Liver (tissue), 3 donors: ENCODE measurements around the gene SERPINB8.

Source experiments
- CTCF ChIP-seq: fragments of 150-350 bp; IDR thresholded peaks from 2 replicates; pipeline ENCODE4 v1.5.1; 2017; ENCODE audit warnings: improper control_type of control experiment, low read depth, low read length; ENCODE audit not compliant: missing input control
- EGR1 ChIP-seq, 2 donors: IDR thresholded peaks; 2 replicates each; pipeline ENCODE4 v1.6.1; 2016 to 2018; ENCODE audit warnings: antibody characterized with exemption in 2 of 2, low read depth in 2 of 2
- FOXA1 ChIP-seq: IDR thresholded peaks from 2 replicates; pipeline ENCODE4 v1.6.1; 2016; ENCODE audit warnings: antibody characterized with exemption
- HNF4A ChIP-seq, 2 donors: conservative IDR thresholded peaks; 2 replicates each; pipeline ENCODE4 v1.6.1; 2016; ENCODE audit warnings: antibody characterized with exemption in 2 of 2, mild to moderate bottlenecking in 2 of 2
- JUND ChIP-seq, 2 donors: IDR thresholded peaks; 2 replicates each; pipeline ENCODE4 v1.6.1; 2016; ENCODE audit warnings: antibody characterized with exemption in 2 of 2
- MAX ChIP-seq: IDR thresholded peaks from 2 replicates; pipeline ENCODE4 v1.6.1; 2016; ENCODE audit warnings: antibody characterized with exemption
- NR2F2 ChIP-seq: IDR thresholded peaks from 2 replicates; pipeline ENCODE4 v1.6.1; 2016; ENCODE audit warnings: antibody characterized with exemption
- RAD21 ChIP-seq, 2 donors: IDR thresholded peaks; 2 replicates each; pipeline ENCODE4 v1.6.1; 2016; ENCODE audit warnings: antibody characterized with exemption in 2 of 2, mild to moderate bottlenecking in 2 of 2
- REST ChIP-seq: IDR thresholded peaks from 2 replicates; pipeline ENCODE4 v1.6.1; 2016; ENCODE audit warnings: antibody characterized with exemption, mild to moderate bottlenecking
- RXRA ChIP-seq, 2 donors: IDR thresholded peaks; 2 replicates each; pipeline ENCODE4 v1.6.1; 2017 to 2018; ENCODE audit warnings: antibody characterized with exemption in 2 of 2, mild to moderate bottlenecking in 1 of 2
- SP1 ChIP-seq: IDR thresholded peaks from 2 replicates; pipeline ENCODE4 v1.6.1; 2018; ENCODE audit warnings: antibody characterized with exemption, mild to moderate bottlenecking
- TAF1 ChIP-seq: conservative IDR thresholded peaks from 2 replicates; pipeline ENCODE4 v1.6.1; 2016; ENCODE audit warnings: antibody characterized with exemption, mild to moderate bottlenecking
- YY1 ChIP-seq: IDR thresholded peaks from 2 replicates; pipeline ENCODE4 v1.6.1; 2016; ENCODE audit warnings: antibody characterized with exemption, mild to moderate bottlenecking
- ZBTB33 ChIP-seq: IDR thresholded peaks from 2 replicates; pipeline ENCODE4 v1.6.1; 2016; ENCODE audit warnings: antibody characterized with exemption
- donor health status: healthy.
- donor health status: healthy.

GRCh38 chr18:63999871-64000270, 30.0 kb downstream of the SERPINB8 start:
- no peak for TF ChIP-seq CTCF
- TF ChIP-seq YY1, result no peak
- TF ChIP-seq TAF1, result no peak
- TF ChIP-seq MAX, result no peak
- no peak for TF ChIP-seq REST
- no peak for TF ChIP-seq RXRA (IDR thresholded peaks at IDR 0.05)
- no peak for TF ChIP-seq JUND (IDR thresholded peaks at IDR 0.05)
- TF ChIP-seq NR2F2, result no peak
- no peak for TF ChIP-seq SP1
- TF ChIP-seq RAD21 (IDR thresholded peaks at IDR 0.05), result no peak
- no peak for TF ChIP-seq FOXA1
- no peak for TF ChIP-seq EGR1 (IDR thresholded peaks at IDR 0.05; ENCODE audit: low read depth in 2 of 2)
- no peak for TF ChIP-seq ZBTB33
- no peak for TF ChIP-seq HNF4A (conservative IDR thresholded peaks at IDR 0.05)
